HG03520 (cell line): Measurements from ENCODE around the gene FBXO17.

ENCODE experiments used
- ATAC-seq: cut with Tn5 transposase; IDR thresholded peaks from one replicate; pipeline ENCODE4 v1.9.1; 2021; ENCODE audit warnings: mild to moderate bottlenecking, moderate library complexity; ENCODE audit not compliant: unreplicated experiment

Gene FBXO17

DNA sequence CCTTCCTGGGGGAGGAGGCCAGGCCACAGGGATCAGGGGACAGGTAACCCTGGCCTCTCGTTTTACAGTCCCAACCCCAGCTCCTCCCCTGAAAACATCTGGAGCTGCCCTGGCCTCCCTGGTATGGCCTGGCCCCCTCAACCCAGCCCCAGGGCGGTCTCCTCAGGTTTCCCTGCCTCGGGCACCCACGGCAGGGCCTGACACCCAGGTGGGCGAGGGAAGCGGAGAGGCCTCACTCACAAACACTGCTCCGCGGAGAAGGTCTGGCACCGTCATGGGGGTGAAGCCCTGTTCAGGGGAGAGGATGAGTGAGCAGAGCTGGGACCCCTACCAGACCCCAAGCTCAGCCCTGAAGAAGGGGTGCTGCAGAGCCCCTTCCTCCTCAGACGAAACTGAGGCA lies 57.0 kb downstream of the FBXO17 start:
- ATAC-seq, result no peak

DNA sequence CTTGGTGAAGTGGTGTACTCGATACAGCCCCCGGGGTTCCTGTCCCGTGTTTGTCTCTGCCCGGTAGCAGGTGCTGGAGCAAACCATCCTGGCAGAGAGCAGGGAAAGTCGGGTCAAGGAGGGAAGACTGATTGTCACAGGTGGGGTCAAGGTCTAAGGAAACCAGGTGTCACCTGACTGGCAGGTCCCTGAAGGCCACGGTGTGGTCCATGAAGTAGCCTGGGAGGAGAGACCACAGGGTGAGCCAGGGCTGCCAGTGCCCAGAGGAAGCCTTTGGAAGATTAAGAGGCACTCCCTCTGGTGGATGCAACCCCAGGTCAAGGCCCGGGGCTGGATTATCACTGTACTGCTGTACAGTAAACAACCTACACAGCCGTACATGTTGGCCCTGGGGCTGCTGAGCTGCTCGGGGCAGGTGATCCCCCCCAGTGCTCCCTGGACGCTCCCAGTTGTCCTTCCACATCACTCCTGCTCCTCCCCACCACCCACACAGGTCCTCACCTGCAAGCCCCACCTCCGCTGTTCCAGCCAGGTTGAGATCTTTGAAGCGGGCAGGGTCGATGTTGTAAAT lies 57.5 kb downstream of the FBXO17 start:
- ATAC-seq, result no peak

DNA sequence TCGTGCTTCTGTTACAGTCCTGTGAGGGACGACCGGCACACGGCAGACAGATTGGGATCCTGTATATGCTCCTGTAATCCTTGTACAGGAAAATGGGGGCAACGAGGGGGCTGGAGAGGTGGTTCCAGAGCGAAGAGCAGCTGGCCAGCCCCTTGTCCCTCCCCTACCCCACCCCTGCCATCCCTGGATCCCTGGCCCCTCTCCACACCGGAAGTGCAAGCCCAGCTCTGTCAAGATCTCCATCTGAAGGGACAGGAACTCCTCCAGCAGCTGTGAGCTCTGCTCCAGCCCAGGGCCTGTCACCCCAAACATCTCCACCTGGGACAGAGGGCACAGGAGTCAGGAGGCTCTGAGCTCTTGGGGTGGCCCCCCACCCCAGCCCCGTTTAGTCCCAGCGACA lies 58.0 kb downstream of the FBXO17 start:
- no peak for ATAC-seq

DNA sequence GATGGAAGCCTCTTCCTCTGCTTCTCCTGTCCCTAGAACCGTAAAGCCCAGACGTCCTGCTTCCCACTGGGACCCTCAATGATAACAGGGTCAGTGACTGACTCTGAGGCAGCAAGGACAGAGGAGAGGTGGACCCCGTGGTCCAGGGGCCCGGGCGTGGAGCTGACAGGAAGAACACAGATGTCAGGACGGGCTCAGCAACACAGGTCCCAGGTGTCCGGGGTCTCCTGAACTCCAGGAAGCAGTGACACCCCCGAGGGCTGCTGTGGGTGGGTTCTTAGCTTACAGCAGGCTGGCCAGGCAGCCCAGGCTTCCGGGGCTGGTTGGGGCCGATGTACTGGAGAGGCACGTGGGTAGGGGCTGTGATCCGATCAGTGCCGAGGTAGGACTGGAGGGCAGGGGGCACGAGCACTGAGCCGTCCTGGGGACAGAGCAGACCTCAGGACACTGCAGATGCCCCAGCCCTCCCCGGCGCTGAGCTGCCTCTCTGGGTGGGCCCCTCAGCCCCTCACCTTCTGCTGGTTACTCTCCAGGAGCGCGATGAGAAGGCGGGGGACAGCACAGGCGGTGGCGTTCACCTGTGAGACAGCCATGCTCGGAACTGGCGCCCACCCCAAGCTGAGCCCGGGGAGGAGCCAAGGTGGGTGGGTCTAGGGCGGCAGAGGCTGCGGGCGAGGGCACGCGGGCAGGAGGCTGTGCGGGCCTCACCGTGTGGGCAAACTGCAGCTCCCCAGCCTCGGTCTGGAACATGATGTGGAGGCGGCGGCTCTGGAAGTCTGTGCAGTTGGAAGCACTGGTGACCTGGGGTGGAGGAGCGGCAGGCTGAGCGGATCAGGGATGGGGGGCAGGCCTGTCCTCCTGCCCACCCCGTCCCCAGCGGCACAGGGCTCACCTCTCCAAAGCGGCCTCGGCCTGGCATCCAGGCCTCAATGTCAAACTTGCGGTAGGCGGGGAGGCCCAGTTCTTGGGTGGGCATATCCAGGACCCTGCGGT lies 59.9 kb downstream of the FBXO17 start:
- ATAC-seq, result no peak

DNA sequence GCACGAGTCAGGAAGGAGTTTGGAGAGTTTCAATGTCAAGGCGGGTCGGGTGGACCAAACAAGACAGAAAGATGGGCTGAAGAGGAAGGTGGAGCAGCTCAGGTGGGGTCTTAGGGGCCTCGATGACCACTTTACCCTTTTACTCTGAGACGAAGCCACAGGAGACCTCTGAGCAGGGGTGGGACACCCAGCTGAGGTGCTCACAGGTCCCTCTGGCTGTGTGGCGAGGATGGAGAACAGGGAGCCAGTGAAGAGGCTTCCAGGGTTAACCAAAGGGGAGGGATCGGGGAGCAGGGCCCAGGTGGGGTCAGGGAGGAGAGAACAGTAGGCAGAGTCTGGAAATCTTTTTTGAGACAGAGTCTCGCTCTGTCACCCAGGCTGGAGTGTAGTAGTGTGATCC lies 61.6 kb downstream of the FBXO17 start:
- ATAC-seq, result no peak

DNA sequence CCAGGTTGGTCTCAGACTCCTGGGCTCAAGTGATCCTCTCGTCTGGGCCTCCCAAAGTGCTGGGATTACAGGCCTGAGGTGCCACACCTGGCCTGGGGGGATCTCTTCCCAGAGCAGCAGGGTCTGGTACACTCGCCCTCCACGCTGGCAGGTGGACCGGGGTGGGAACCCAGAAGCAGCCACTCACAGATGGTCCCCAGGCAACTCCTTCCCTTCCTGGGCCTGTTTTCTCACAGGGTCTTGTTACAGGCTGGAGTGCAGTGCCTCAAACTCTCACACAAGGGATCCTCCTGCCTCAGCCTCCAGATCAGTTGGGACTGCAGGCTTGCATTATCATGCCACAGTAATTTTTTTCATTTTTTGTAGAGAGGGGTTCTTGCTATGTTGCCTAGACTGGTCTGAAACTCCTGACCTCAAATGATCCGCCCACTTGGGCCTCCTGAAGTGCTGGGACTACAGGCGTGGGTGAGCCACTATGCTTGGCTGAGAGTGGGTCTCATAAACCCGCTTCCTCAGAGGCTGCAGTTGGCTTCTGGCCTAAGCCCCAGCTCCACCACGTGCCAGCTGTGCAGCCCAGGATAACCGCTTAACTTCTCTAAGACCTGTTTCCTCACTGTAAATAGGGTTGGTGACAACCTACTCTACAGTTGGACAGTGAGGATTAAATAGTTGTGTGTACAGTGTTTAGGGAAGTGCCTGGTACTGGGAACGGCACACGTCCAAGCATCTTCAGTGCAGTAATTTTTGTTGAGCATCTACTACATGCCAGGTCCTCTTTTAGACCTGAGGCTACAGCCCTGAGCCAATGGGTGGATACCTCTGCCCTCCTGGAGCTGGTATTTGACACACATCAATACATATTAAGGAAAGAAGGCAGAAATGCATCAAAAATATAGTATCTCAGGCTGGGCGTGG lies 62.7 kb downstream of the FBXO17 start:
- ATAC-seq, result no peak

DNA sequence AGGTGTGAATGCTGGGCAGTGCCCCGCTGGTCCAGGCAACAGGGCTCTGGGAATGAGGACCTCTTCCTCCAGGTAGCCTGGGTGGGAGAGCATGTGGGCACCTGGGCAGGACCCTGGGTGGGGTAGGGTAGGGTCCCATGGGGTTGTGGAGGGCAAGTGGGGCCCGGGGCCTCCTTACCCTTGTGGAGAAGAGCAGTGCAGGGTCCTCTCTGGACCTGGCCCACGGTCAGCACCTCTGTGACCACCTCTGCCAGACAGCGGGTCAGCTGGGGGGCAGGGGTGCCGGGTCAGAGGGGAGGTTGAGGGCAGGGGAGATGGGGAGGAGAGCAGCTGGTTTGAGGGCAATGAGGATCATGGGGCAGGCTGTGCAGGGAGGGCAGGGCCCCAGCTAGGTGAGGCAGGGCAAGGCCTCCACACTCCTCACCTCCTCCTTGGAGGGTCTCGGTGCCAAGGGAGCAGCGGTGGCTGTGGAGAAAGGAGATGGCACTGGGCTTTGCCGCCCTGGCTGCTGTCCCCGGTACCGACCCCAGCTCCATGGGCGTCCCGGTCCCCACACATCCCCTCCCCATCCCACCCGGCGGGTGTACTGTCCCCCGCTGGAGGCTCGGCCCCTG lies 64.0 kb downstream of the FBXO17 start:
- no peak for ATAC-seq

DNA sequence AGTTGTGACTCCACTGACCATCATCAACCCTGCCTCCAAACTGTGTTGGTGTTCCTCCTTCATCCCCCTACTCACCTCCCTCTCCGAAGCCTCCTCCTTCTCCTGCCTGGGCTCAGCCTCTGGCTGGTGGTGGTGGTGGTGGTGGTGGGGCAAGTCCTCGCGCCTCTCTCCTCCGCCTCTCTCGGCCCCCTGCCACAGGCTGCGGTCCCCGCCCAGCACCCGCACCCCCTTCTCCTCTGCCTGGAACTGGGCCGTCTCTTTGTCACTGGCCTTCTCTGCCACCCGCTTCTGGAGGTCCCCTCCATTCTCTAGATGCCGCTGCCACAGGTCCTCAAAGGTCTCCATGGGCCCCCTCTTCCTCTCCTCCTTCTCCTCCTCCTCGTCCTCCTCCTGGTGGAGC lies 65.1 kb downstream of the FBXO17 start:
- no peak for ATAC-seq

DNA sequence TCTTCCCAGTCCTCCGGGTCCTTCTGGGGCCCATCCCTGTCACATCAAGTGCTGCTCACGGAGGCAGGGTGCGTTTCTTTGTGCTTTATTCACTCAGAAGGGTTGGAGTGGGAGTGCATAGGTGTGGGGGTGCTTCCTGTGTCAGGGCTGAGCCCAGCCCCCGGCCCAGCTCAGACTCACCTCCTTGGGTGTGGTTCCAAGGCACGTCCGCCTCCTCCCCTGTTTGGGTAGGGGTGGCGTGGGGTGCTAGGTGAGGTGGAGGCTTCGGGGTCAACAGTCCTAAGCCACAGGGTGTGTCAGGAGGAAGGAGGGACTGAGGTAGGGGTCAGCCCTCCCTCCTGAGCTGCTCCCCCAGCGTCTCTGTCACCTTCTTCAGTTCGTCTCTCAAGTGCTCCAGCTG lies 66.6 kb downstream of the FBXO17 start:
- ATAC-seq, result no peak

DNA sequence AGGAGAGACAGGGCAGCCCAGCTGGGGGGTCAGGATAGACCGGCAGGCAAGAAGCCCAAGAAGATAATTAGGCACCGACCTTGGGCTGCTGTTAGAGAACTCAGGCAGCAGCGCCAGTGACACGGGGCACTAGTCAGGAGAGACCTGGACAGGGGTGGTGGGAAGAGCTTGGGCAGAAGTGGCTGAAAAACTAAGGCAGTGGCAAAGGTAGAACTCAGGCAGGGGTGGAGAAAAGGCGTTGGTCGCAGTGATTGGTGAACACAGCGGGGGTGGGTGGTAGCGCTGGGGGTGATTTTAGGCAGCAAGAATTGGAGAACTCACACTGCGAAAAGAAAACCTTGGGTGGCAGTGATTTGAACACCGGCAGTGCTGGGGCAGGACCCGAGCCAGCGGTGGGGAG lies 67.9 kb downstream of the FBXO17 start:
- ATAC-seq, result no peak

DNA sequence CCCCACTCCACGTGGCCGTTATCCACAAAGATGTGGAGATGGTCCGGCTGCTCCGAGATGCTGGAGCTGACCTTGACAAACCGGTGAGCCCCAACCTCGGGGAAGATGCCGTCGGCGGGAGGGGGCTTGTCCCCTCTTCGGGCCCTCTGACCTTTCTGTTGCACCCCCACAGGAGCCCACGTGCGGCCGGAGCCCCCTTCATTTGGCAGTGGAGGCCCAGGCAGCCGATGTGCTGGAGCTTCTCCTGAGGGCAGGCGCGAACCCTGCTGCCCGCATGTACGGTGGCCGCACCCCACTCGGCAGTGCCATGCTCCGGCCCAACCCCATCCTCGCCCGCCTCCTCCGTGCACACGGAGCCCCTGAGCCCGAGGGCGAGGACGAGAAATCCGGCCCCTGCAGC lies 68.3 kb downstream of the FBXO17 start:
- no peak for ATAC-seq

DNA sequence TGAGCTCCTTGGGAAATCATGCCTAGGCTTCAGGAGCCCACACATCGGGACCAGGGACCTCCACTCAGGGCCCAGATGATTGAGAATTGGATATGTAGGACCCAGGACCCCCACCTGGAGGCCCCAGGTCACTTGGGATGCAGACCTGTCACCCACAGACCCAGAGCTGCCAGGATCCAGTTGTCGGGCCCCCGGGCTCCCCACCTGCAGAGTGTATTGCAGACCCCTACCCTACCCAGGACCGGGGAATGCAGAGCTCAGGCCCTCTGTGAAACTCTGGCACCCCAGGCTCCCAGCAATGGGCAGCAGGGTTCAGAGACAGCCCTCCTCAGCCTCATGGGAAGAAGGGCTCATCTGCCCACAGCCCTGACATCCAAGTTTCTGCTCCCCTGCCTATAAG lies 69.9 kb downstream of the FBXO17 start:
- no peak for ATAC-seq

DNA sequence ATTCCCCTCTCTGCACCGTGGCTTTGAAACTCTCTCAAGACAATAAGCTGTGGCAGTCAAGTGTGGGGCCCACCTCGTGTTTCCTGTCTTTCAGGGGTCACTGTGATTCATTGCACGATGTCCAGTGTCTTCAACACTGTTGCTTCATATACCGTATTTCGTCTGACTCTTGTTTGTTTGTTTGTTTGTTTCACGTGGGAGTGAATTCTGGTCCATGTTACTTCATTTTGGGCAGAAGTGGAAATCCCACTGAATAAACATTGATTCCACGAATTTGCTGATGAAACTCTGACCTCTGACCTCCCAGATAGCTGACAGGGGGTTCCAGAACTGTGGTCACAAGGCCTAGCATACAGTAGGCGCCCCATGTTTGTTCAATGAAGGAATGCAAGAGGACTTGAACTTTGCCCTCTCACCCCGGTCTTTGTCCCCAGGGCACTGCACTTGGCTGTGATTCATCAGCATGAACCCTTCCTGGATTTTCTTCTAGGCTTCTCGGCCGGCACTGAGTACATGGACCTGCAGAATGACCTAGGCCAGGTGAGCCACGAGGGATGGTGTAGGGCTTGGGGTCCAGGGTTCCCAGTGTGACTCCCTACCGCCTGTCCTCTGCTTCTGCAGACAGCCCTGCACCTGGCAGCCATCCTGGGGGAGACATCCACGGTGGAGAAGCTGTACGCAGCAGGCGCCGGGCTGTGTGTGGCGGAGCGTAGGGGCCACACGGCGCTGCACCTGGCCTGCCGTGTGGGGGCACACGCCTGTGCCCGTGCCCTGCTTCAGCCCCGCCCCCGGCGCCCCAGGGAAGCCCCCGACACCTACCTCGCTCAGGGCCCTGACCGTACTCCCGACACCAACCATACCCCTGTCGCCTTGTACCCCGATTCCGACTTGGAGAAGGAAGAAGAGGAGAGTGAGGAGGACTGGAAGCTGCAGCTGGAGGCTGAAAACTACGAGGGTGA lies 70.7 kb downstream of the FBXO17 start:
- no peak for ATAC-seq

DNA sequence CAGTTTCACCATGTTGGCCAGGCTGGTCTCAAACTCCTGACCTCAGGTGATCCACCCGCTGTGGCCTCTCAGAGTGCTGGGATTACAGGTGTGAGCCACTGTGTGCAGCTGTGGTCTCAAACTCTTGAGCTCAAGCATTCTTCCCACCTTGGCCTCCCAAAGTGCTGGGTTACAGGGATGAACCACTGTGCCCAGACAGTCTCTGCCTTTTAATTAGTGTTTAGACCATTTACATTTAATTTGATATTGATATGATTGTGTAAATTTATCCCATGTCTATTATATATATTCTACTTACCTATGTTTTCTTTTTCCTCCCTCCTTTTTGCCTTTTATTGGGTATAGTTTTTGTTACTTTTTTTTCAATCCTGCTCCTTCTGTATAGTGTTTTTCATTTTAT lies 73.9 kb downstream of the FBXO17 start:
- ATAC-seq, result no peak

DNA sequence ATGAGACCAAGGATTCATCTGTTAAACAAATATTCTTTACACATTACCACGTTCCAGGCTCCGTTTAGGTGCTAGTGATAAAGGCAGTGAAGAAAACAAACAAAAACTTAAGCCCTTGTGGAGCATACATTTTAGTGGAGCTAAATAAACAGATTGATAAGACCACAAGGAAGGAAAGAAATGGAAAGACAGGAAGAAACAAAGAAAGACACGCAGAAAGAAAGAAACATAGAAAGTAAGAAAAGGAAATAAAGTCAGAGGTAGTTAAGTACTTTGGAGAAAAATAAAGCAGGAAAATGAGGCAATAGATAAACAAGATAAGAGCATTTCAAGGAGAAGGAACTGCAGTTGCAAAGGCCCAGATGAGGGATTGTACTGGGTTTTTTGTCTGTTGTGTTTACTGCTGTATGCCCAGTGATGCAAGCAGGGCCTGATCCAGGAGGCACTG lies 74.8 kb downstream of the FBXO17 start:
- ATAC-seq, result no peak

DNA sequence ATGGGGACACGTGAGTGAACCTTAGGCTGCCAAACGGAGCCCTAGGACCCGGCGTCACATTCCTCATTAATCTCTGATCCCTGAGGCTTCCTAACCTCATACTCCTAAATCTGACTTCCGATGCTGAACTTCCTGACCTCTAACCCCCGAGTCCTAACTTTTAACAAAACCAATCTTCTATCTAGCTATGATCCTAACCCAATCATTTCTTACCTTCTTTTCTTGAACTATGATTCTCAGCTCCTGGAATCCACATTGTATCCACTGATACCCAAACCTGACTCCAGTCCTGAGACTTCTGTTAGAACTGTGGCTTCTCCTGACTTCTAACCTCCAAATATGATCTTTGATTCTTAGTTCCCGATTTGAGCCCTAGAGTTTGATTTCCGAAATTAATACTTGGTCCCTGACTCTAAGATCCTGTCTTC lies 75.3 kb downstream of the FBXO17 start:
- no peak for ATAC-seq

DNA sequence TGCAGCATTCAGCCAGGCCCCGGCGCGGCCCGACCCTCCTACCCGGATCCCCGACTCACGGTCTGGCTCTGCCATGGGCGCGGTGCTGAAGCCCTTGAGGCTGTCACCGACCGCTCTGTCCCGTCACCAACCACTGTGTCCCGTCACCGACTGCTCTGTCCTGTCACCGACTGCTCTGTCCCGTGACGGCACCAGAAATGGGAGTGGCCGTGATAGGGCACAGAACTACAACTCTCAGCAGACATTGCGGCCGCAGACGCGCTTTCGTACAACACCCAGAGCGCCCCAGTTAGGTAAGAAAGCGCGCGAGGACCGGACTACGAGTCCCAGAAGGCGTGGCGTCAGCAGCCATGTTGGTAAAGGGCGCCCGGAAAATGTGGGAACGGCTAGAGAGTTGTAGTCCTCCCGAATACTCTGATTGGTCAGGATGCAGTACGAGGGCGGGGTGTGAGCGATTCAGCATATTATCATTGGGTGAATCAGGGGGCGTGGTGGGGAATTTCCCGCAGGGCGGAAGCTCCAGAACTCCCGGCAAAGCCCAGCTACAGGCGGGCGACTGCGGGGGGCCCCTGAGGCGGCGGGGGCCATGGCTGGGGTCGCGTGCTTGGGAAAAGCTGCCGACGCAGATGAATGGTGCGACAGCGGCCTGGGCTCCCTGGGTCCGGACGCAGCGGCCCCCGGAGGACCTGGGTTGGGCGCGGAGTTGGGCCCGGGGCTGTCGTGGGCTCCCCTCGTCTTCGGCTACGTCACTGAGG lies 75.9 kb downstream of the FBXO17 start, which contains the start of the genes NFKBIB and SIRT2:
TSS of gene NFKBIB (plus strand) at position 523 of the 755 bp plus-strand sequence. CDS start at position 587, 64 bp downstream.
TSS of gene SIRT2 (minus strand) at position 172 of the 755 bp plus-strand sequence. CDS start at position 75, 97 bp downstream.
- ATAC-seq, result peak; percentile 85

DNA sequence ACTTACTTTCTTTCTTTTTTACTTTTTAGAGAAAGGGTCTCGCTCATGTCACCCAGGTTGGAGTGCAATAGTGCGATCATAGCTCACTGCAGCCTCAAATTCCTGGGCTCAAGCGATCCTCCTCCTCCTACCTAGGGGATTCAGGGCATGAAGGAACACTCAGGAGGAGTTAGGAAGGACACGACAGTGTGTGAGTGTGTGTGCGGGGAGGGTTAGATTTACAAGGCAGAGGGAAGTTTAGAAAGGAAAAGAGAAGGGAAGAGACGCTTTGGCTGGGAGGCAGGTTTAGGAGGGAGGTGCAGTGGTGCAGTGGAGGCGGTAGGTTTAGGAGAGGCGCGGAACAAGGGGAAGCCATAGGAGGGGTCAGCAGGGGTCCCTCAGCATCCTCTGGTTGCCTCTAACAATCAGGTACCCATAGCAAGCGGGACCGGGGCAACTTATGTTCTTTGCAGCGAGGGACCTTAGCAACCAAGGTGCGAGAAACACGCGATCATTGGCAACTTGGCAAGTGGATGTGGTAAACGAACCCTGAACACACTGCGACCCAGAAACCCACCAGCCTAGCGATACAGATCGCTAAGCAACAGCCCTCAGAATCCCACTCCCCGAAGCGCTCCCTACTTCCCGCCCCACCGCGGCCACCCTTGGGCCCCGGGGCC lies 76.6 kb downstream of the FBXO17 start:
- no peak for ATAC-seq
